GM12865 (cell line): ENCODE results near the gene POLR2H.

ENCODE experiments used
- DNase-seq: peaks from one replicate; pipeline ENCODE4 v3.0.0; 2010; ENCODE audit warnings: low read depth
- H3K4me3 ChIP-seq: 2 replicates; pipeline ENCODE4 v1.5.1; 2011; ENCODE audit warnings: mild to moderate bottlenecking, low read depth, low read length, control low read depth
- TF ChIP-seq, protein P1 (sequence below): IDR thresholded peaks from 2 replicates; pipeline ENCODE4 v1.5.1; 2011; ENCODE audit warnings: low read length, control low read depth, low read depth, inconsistent platforms; ENCODE audit not compliant: insufficient read depth; ENCODE audit errors: missing control alignments

Gene POLR2H

DNA sequence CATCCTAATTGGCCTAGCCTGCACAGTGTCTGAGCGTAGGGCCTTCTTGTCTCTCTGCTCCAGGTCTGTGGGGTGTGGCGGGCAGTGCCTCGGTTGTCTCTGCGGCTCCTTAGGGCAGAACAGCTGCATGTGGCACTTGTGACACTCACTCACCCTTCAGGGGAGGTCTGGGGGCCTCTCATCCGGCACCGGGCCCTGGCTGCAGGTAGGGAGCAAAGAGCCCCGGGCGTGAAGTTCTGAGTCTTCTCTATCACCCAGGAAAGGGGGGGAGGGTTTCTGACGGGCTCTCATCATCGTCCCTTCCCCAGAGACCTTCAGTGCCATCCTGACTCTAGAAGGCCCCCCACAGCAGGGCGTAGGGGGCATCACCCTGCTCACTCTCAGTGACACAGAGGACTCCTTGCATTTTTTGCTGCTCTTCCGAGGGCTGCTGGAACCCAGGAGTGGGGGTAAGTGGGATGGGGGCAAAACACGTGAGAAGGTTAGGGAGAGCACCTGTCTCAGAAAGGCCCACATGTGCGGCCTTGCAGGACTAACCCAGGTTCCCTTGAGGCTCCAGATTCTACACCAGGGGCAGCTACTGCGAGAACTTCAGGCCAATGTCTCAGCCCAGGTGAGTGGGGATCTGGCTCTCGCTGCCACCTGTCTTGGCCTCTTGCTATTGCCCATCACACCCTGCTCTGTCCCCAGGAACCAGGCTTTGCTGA, 21.0 kb downstream of the POLR2H start:
- DNase-seq = no peak
- TF ChIP-seq, protein P1, sequence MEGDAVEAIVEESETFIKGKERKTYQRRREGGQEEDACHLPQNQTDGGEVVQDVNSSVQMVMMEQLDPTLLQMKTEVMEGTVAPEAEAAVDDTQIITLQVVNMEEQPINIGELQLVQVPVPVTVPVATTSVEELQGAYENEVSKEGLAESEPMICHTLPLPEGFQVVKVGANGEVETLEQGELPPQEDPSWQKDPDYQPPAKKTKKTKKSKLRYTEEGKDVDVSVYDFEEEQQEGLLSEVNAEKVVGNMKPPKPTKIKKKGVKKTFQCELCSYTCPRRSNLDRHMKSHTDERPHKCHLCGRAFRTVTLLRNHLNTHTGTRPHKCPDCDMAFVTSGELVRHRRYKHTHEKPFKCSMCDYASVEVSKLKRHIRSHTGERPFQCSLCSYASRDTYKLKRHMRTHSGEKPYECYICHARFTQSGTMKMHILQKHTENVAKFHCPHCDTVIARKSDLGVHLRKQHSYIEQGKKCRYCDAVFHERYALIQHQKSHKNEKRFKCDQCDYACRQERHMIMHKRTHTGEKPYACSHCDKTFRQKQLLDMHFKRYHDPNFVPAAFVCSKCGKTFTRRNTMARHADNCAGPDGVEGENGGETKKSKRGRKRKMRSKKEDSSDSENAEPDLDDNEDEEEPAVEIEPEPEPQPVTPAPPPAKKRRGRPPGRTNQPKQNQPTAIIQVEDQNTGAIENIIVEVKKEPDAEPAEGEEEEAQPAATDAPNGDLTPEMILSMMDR = no peak
- H3K4me3 ChIP-seq = no peak overlapping the region

DNA sequence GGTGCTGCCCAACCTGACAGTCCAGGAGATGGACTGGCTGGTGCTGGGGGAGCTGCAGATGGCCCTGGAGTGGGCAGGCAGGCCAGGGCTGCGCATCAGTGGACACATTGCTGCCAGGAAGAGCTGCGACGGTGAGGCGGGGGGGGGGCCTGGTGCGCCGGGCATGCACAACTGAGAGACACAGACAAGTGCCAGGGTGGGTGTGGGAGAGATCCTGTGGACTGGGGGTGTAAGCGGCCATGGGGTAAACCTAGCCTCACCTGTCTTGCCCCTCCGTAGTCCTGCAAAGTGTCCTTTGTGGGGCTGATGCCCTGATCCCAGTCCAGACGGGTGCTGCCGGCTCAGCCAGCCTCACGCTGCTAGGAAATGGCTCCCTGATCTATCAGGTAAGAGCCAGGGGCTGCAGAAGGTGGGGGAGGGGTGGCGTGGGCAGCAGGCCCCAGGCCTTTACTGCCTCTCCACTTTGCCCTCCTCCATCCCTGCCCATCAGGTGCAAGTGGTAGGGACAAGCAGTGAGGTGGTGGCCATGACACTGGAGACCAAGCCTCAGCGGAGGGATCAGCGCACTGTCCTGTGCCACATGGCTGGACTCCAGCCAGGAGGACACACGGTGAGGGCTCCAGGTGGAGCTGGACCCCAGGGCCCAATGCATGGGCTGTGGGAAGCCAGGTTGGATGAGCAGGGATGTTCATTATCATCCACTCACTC, 21.7 kb downstream of the POLR2H start:
- H3K4me3 ChIP-seq = no peak overlapping the region
- no peak for DNase-seq
- TF ChIP-seq, protein P1 = no peak

DNA sequence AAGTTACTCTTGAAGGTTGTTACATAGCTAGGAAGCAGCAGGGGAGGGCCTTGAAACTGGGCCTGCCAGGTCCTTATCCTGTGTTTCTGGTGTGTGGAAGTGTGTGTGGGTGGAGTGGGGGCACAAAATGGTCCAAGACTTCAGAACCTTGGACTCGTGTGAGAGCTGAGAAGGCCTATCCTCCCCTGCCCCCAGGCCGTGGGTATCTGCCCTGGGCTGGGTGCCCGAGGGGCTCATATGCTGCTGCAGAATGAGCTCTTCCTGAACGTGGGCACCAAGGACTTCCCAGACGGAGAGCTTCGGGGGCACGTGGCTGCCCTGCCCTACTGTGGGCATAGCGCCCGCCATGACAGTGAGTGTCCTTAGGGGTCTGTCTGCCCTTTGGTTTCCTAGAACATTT, 22.8 kb downstream of the POLR2H start:
- DNase-seq = no peak
- TF ChIP-seq, protein P1 = no peak
- H3K4me3 ChIP-seq = no peak overlapping the region

DNA sequence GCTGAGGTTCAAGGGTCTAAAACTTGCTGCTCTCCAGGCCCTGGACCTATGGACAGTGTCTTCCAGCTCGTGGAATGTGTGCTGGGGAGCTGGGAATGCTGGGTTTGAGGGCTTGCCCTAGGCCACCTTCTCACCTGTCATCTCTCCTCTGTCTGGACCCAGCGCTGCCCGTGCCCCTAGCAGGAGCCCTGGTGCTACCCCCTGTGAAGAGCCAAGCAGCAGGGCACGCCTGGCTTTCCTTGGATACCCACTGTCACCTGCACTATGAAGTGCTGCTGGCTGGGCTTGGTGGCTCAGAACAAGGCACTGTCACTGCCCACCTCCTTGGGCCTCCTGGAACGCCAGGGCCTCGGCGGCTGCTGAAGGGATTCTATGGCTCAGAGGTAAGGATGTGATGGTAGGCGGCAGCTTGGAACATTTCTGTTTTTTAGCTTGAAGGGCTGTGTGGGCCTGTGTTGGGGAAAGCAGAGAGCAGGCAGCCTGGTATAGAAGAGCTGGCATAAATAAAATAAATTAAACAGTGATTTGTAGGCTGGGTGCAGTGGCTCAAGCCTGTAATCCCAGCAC, 23.4 kb downstream of the POLR2H start:
- TF ChIP-seq, protein P1 = no peak

GRCh38 chr3:184386047-184386806, 24.7 kb downstream of the POLR2H start:
- H3K4me3 ChIP-seq = no peak overlapping the region
- DNase-seq = no peak
- TF ChIP-seq, protein P1 = no peak

More for the DNA sequence above, 23.4 kb downstream of the POLR2H start:
- no peak for DNase-seq
- no peak overlapping the region for H3K4me3 ChIP-seq

- H3K4me3 ChIP-seq = no peak overlapping the region
These were observed 25.7 kb downstream of the POLR2H start for GRCh38 chr3:184387174-184387714.

More at GRCh38 chr3:184387174-184387714, 25.7 kb downstream of the POLR2H start:
- TF ChIP-seq, protein P1 = no peak
- no peak for DNase-seq
